22Rv1 (cell line): ENCODE data around the gene PRRG3.

Source experiments
- H3K27ac ChIP-seq: fragments of 450-650 bp; 2 replicates; pipeline ENCODE4 v1.5.1; 2017
- ZFX ChIP-seq: fragments of 450-650 bp; IDR thresholded peaks from 2 replicates; pipeline ENCODE4 v1.6.1; 2017; ENCODE audit warnings: antibody characterized with exemption, borderline replicate concordance
- TF ChIP-seq, protein P1 (sequence below): fragments of 450-650 bp; IDR thresholded peaks from 2 replicates; pipeline ENCODE4 v1.5.1; 2017; ENCODE audit warnings: mild to moderate bottlenecking

Gene PRRG3

DNA sequence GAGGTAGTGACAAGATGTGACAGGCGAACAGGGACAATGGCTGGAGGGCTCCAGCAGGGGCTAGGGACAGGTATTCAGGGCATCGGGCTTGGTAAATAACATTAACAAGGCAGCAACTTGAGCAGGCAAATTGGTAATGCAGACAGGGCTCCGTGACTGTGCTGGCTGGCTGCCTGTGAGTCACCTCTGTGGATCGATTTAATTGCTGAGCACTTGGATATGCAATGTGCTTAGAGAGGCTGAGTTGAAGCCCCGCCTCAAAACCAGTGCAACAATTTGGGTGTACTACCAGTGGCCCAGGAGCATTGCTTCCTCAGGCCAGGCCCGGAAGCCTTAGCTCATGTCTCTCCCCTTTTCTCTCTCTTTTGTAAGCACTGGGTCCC, 58.8 kb downstream of the PRRG3 start:
- no peak for TF ChIP-seq ZFX
- TF ChIP-seq, protein P1, sequence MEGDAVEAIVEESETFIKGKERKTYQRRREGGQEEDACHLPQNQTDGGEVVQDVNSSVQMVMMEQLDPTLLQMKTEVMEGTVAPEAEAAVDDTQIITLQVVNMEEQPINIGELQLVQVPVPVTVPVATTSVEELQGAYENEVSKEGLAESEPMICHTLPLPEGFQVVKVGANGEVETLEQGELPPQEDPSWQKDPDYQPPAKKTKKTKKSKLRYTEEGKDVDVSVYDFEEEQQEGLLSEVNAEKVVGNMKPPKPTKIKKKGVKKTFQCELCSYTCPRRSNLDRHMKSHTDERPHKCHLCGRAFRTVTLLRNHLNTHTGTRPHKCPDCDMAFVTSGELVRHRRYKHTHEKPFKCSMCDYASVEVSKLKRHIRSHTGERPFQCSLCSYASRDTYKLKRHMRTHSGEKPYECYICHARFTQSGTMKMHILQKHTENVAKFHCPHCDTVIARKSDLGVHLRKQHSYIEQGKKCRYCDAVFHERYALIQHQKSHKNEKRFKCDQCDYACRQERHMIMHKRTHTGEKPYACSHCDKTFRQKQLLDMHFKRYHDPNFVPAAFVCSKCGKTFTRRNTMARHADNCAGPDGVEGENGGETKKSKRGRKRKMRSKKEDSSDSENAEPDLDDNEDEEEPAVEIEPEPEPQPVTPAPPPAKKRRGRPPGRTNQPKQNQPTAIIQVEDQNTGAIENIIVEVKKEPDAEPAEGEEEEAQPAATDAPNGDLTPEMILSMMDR: no peak
- no peak overlapping the region for H3K27ac ChIP-seq

DNA sequence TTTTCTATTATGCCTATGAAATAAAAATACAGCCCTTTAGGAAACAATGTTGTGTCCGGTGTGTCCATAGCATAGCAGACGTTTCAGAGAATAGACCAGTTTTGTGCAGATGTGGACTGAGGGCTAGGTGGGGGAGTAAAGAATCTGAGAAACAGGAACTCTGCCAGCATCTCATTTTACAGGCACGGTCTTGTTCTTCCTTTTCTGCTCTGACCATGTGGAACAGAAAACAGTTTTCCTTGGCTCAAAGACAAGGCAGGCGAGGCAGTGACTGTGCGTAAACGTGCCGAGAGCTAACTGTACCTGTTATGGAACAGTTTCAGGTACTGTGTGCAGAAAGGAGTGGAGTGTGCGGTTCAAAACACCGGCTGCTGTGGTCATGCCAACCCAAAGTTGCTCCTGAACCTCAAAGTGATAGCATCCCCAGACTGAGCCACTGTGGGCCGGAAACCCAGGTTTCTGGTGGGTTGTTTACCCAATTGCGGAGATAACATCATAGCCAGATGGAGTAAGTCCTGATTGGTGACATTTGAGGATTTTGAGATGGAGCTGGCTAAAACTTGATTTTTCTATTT, 59.5 kb downstream of the PRRG3 start:
- H3K27ac ChIP-seq: no peak overlapping the region
- no peak for TF ChIP-seq ZFX
- TF ChIP-seq, protein P1: no peak
